HepG2 (cell line): Measurements from ENCODE around the gene PRSS53. TPM values are rescaled to one million over a fixed set of nuclear protein-coding genes. Genes with fewer than 3 reads are reported as not detected.

ENCODE experiments used
- AKAP8 ChIP-seq: sonication (generic); formaldehyde crosslinking; IDR thresholded peaks from 2 replicates; pipeline ENCODE4 v1.5.1; 2020; ENCODE audit warnings: mild to moderate bottlenecking, missing genetic modification reagents
- GATAD2A ChIP-seq: IDR thresholded peaks from 2 replicates; pipeline ENCODE4 v1.6.1; 2016
- KMT2A ChIP-seq: sonication (generic); formaldehyde crosslinking; IDR thresholded peaks from 2 replicates; pipeline ENCODE4 v1.4.0; 2020; ENCODE audit warnings: missing genetic modification reagents
- MAZ ChIP-seq, 2 experiments: sonication (generic) in 1 of 2; formaldehyde crosslinking in 1 of 2; IDR thresholded peaks; 2 replicates each; pipeline versions ENCODE4 v1.5.0 to v1.6.1; 2012 to 2020; ENCODE audit warnings: low read depth in 2 of 2, mild to moderate bottlenecking in 2 of 2, borderline replicate concordance in 1 of 2, improper control_type of control experiment in 1 of 2, low read length in 1 of 2, missing genetic modification reagents in 1 of 2, moderate library complexity in 1 of 2
- RFXANK ChIP-seq: IDR thresholded peaks from 2 replicates; pipeline ENCODE4 v1.6.1; 2016
- RFXAP ChIP-seq: sonication (generic); formaldehyde crosslinking; IDR thresholded peaks from 2 replicates; pipeline ENCODE4 v1.4.0; 2020; ENCODE audit warnings: missing genetic modification reagents, borderline replicate concordance
- SIN3B ChIP-seq: fragments of 150-350 bp; IDR thresholded peaks from 2 replicates; pipeline ENCODE4 v1.6.1; 2014; ENCODE audit warnings: low read length
- ZMAT5 ChIP-seq: sonication (generic); formaldehyde crosslinking; IDR thresholded peaks from 2 replicates; pipeline ENCODE4 v1.5.0; 2020; ENCODE audit warnings: mild to moderate bottlenecking, low read depth, missing genetic modification reagents, borderline replicate concordance
- ZNF224 ChIP-seq: sonication (generic); formaldehyde crosslinking; IDR thresholded peaks from 2 replicates; pipeline ENCODE4 v1.5.0; 2020; ENCODE audit warnings: mild to moderate bottlenecking, missing genetic modification reagents
- ZNF451 ChIP-seq: sonication (generic); formaldehyde crosslinking; IDR thresholded peaks from 2 replicates; pipeline ENCODE4 v1.5.0; 2020; ENCODE audit warnings: mild to moderate bottlenecking, missing genetic modification reagents
- ZNF543 ChIP-seq: sonication (generic); formaldehyde crosslinking; IDR thresholded peaks from 2 replicates; pipeline ENCODE4 v1.4.0; 2020; ENCODE audit warnings: mild to moderate bottlenecking, missing genetic modification reagents
- ZNF883 ChIP-seq: sonication (generic); formaldehyde crosslinking; IDR thresholded peaks from 2 replicates; pipeline ENCODE4 v1.5.1; 2020; ENCODE audit warnings: mild to moderate bottlenecking, missing genetic modification reagents; ENCODE audit errors: not compliant biosample characterization
- polyA plus RNA-seq, 8 experiments: library from polyadenylated mRNA; depleted of rRNA in 3 of 8; stranded (reverse) in 7 of 8; unstranded in 1 of 8; fragments of >200 nt; fragmentation: Illumina TruSeq in 4 of 8; extraction: Trizol in 4 of 8; gene quantifications; 2 replicates each; pipeline versions ENCODE4 v1.2.1 to v1.2.3, GENCODE V29; 2011 to 2016; ENCODE audit warnings: low read depth in 4 of 8, missing spikeins in 1 of 8, mixed read lengths in 1 of 8; ENCODE audit not compliant: insufficient read depth in 1 of 8
- total RNA-seq, 5 experiments: library from RNA; depleted of rRNA; stranded (reverse); fragments of >200 nt; fragmentation: Illumina TruSeq; extraction: Trizol; gene quantifications; 2 replicates each; pipeline ENCODE4 v1.2.3, GENCODE V29; 2016; ENCODE audit warnings: low read depth in 1 of 5
- TF ChIP-seq, protein P1 (sequence below): sonication (generic); formaldehyde crosslinking; IDR thresholded peaks from 2 replicates; pipeline ENCODE4 v1.4.0; 2020; ENCODE audit warnings: mild to moderate bottlenecking, missing genetic modification reagents
- TF ChIP-seq, protein P2 (sequence below): sonication (generic); formaldehyde crosslinking; IDR thresholded peaks from 2 replicates; pipeline ENCODE4 v1.5.1; 2020; ENCODE audit warnings: missing genetic modification reagents, mild to moderate bottlenecking, borderline replicate concordance
- TF ChIP-seq, protein P3 (sequence below): sonication (generic); formaldehyde crosslinking; IDR thresholded peaks from 2 replicates; pipeline ENCODE4 v1.5.1; 2020; ENCODE audit warnings: missing genetic modification reagents, mild to moderate bottlenecking, borderline replicate concordance
- TF ChIP-seq, protein P4 (sequence below): sonication (generic); formaldehyde crosslinking; IDR thresholded peaks from 2 replicates; pipeline ENCODE4 v1.4.0; 2020; ENCODE audit warnings: missing genetic modification reagents, mild to moderate bottlenecking, borderline replicate concordance

The PRSS53 gene
- total and polyA plus RNA-seq, 2 of the 13 experiments (the other 11 are each of a cell fraction or from before 2014, with no cell fraction given), result 2.2 to 7.4 TPM

DNA sequence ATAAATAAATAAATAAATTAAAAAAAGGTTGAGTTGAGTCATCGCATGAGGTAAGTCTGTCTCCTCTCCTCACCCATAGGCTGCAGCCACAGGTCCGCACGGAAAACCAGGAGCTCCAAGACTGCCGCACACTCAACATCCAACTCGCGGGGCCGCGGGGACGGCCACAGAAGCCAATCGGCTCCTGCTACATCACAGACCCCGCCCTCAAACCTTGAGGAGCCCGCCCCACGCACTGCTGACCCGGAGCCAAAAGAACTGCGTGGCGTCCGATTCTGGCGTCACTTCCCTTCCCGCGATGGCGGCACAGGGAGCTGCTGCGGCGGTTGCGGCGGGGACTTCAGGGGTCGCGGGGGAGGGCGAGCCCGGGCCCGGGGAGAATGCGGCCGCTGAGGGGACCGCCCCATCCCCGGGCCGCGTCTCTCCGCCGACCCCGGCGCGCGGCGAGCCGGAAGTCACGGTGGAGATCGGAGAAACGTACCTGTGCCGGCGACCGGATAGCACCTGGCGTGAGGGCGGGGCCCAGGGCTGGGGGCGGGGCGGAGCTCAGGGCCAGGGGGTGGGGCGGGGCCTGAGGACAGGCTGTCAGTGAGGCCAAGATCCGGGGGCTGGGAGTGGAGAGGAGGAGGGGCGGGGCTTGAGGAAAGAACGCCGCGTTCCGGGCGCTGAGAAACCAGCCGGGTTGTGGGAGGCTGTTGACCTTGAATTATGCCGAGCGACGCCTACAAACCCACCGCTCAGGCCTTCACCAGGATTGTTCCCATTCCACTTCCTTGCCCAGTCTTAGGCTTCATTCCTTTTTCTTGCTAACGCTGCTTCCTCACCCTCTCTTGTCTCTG lies 28.9 kb upstream of the PRSS53 start, which contains the start of gene KAT8 (continued):
- no peak for TF ChIP-seq ZMAT5 (CRISPR knock-in tag)
- TF ChIP-seq, protein P1, sequence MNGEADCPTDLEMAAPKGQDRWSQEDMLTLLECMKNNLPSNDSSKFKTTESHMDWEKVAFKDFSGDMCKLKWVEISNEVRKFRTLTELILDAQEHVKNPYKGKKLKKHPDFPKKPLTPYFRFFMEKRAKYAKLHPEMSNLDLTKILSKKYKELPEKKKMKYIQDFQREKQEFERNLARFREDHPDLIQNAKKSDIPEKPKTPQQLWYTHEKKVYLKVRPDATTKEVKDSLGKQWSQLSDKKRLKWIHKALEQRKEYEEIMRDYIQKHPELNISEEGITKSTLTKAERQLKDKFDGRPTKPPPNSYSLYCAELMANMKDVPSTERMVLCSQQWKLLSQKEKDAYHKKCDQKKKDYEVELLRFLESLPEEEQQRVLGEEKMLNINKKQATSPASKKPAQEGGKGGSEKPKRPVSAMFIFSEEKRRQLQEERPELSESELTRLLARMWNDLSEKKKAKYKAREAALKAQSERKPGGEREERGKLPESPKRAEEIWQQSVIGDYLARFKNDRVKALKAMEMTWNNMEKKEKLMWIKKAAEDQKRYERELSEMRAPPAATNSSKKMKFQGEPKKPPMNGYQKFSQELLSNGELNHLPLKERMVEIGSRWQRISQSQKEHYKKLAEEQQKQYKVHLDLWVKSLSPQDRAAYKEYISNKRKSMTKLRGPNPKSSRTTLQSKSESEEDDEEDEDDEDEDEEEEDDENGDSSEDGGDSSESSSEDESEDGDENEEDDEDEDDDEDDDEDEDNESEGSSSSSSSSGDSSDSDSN (CRISPR knock-in tag), result peak; percentile 36; the same call in 1 of the 2 replicates
- peak; percentile 90 for TF ChIP-seq RFXAP
- TF ChIP-seq, protein P2, sequence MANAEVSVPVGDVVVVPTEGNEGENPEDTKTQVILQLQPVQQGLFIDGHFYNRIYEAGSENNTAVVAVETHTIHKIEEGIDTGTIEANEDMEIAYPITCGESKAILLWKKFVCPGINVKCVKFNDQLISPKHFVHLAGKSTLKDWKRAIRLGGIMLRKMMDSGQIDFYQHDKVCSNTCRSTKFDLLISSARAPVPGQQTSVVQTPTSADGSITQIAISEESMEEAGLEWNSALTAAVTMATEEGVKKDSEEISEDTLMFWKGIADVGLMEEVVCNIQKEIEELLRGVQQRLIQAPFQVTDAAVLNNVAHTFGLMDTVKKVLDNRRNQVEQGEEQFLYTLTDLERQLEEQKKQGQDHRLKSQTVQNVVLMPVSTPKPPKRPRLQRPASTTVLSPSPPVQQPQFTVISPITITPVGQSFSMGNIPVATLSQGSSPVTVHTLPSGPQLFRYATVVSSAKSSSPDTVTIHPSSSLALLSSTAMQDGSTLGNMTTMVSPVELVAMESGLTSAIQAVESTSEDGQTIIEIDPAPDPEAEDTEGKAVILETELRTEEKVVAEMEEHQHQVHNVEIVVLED (CRISPR knock-in tag), result peak; percentile 98
- TF ChIP-seq GATAD2A (CRISPR knock-in tag), result no peak
- TF ChIP-seq, protein P3, sequence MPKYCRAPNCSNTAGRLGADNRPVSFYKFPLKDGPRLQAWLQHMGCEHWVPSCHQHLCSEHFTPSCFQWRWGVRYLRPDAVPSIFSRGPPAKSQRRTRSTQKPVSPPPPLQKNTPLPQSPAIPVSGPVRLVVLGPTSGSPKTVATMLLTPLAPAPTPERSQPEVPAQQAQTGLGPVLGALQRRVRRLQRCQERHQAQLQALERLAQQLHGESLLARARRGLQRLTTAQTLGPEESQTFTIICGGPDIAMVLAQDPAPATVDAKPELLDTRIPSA, result no peak; the same call in none of the 2 replicates
- peak; percentile 73 for TF ChIP-seq ZNF883 (CRISPR knock-in tag)
- TF ChIP-seq, protein P4, sequence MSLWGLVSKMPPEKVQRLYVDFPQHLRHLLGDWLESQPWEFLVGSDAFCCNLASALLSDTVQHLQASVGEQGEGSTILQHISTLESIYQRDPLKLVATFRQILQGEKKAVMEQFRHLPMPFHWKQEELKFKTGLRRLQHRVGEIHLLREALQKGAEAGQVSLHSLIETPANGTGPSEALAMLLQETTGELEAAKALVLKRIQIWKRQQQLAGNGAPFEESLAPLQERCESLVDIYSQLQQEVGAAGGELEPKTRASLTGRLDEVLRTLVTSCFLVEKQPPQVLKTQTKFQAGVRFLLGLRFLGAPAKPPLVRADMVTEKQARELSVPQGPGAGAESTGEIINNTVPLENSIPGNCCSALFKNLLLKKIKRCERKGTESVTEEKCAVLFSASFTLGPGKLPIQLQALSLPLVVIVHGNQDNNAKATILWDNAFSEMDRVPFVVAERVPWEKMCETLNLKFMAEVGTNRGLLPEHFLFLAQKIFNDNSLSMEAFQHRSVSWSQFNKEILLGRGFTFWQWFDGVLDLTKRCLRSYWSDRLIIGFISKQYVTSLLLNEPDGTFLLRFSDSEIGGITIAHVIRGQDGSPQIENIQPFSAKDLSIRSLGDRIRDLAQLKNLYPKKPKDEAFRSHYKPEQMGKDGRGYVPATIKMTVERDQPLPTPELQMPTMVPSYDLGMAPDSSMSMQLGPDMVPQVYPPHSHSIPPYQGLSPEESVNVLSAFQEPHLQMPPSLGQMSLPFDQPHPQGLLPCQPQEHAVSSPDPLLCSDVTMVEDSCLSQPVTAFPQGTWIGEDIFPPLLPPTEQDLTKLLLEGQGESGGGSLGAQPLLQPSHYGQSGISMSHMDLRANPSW (CRISPR knock-in tag), result no peak; the same call in 1 of the 2 replicates
- peak; percentile 83; the same call in 1 of the 2 replicates for TF ChIP-seq RFXANK
- TF ChIP-seq SIN3B, result peak; percentile 93
- 0 out of 2 replicates have a peak, but pooled peaks have one; percentile 67 for TF ChIP-seq ZNF224 (CRISPR knock-in tag)
- peak; percentile 93; the same call in 1 of the 2 replicates for TF ChIP-seq ZNF543
- TF ChIP-seq KMT2A (CRISPR knock-in tag), result peak; percentile 82; the same call in 1 of the 2 replicates
- TF ChIP-seq ZNF451 (CRISPR knock-in tag), result 0 out of 2 replicates have a peak, but pooled peaks have one; percentile 60
- peak; percentile 69 for TF ChIP-seq MAZ (IDR thresholded peaks at IDR 0.05; ENCODE audit: borderline replicate concordance, low read depth, low read length)
- peak; percentile 95 for TF ChIP-seq MAZ (CRISPR knock-in tag; IDR thresholded peaks at IDR 0.05; ENCODE audit: low read depth)
- TF ChIP-seq AKAP8 (CRISPR knock-in tag), result no peak; the same call in 1 of the 2 replicates
